Measurements from ENCODE around the gene PRRG4. TPM values are rescaled to one million over a fixed set of nuclear protein-coding genes. Genes with fewer than 3 reads are reported as not detected.

PRRG4 gene
- total and polyA plus RNA-seq, 2 donors (not counting 3 experiments of a cell fraction or from before 2014, with no cell fraction given): 0.09 TPM; not detected in 1

DNA sequence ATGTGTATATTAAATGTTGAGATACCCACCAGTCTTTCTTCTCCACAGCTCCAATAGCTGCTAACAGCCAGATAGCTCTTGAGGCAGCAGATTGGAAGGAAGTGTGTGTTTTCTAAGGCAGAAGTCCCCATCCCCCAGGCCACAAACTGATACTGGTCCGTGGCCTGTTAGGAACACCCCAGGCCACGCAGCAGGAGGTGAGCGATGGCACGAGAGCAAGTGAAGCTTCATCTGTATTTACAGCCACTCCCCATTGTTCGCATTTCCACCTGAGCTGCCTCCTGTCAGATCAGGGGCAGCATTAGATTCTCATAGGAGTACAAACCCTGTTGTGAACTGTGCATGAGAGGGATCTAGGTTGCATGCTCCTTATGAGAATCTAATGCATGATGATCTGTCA, 48.0 kb upstream of the PRRG4 start:
- no peaks in the 10 kb centered on the region for H3K79me2 ChIP-seq (ENCODE audit: control insufficient read depth, insufficient read depth, low read length)
- H2AFZ ChIP-seq (ENCODE audit: low read depth, low read length): no peak overlapping the region
- intact Hi-C loops (cut with micrococcal nuclease): no loop called here
- H3K4me1 ChIP-seq (ENCODE audit: control insufficient read depth, extremely low read depth, insufficient read depth, low read length): no peaks in the 10 kb centered on the region
- H3K4me3 ChIP-seq (replicated peaks in 1 of 3; ENCODE audit: insufficient read depth in 1 of 3, low read depth in 1 of 3, low read length in 3 of 3): no peak overlapping the region
- H3K9me1 ChIP-seq (replicated peaks; ENCODE audit: control insufficient read depth, extremely low read depth, insufficient read depth, low read length): no peaks in the 10 kb centered on the region
- H3K27ac ChIP-seq (ENCODE audit: insufficient read depth, low read depth, low read length): no peak overlapping the region
- DNase-seq (ENCODE audit: low read depth, low spot score) (no peak), FAIRE-seq (no peak)
- no peaks in the 10 kb centered on the region for H4K20me1 ChIP-seq (replicated peaks; ENCODE audit: control insufficient read depth, extremely low read depth, insufficient read depth, low read length)
- H3K36me3 ChIP-seq (ENCODE audit: control insufficient read depth in 2 of 2, extremely low read depth in 1 of 2, insufficient read depth in 2 of 2, low read length in 2 of 2): no peaks in the 10 kb centered on the region
- peaks cover 0 to 6% of the 10 kb centered on the region in 2 experiments for H3K27me3 ChIP-seq (ENCODE audit: control insufficient read depth in 2 of 2, insufficient read depth in 2 of 2, low read length in 2 of 2)
- H3K9ac ChIP-seq (replicated peaks; ENCODE audit: extremely low read depth, insufficient read depth, low read length): no peak overlapping the region
- TF ChIP-seq, protein P1, sequence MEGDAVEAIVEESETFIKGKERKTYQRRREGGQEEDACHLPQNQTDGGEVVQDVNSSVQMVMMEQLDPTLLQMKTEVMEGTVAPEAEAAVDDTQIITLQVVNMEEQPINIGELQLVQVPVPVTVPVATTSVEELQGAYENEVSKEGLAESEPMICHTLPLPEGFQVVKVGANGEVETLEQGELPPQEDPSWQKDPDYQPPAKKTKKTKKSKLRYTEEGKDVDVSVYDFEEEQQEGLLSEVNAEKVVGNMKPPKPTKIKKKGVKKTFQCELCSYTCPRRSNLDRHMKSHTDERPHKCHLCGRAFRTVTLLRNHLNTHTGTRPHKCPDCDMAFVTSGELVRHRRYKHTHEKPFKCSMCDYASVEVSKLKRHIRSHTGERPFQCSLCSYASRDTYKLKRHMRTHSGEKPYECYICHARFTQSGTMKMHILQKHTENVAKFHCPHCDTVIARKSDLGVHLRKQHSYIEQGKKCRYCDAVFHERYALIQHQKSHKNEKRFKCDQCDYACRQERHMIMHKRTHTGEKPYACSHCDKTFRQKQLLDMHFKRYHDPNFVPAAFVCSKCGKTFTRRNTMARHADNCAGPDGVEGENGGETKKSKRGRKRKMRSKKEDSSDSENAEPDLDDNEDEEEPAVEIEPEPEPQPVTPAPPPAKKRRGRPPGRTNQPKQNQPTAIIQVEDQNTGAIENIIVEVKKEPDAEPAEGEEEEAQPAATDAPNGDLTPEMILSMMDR (IDR thresholded peaks at IDR 0.05; ENCODE audit: extremely low read depth in 1 of 2, insufficient read depth in 1 of 2, low read depth in 1 of 2, low read length in 2 of 2): no peak
- no peak for TF ChIP-seq JUN (IDR thresholded peaks at IDR 0.05; ENCODE audit: borderline replicate concordance, insufficient read depth, insufficient read length, low read depth)
- BruUV-seq (replicated peaks): no TSS peak
- ChIA-PET POLR2A (no interaction called here), CTCF (no interaction called here)
- no peaks in the 10 kb centered on the region for H3K9me3 ChIP-seq (replicated peaks; ENCODE audit: control insufficient read depth, insufficient read depth, low read length)
- dilution Hi-C loops (cut with MboI; ENCODE audit: extremely low pct_ligation_motif_present, low sequenced_read_pairs): no loop called here
- H3K4me2 ChIP-seq (ENCODE audit: insufficient read depth, low read length): no peak overlapping the region

DNA sequence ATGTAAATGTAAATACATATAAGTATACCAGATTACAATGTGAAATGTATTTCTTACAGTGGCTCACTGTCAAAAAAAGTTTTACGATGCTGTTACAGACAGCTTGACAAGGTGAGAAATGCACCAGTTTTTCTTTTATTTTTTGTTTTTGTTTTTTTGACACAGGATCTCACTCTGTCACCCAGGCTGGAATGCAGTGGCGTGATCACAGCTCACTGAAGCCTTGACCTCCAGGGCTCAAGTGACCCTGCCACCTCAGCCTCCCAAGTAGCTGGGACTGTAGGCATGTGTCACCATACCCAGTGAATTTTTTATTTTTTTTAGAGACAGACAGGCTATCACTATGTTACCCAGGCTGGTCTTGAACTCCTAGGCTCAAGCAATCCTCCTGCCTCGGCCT, 44.5 kb upstream of the PRRG4 start:
- FAIRE-seq: no peak
- H3K4me1 ChIP-seq (ENCODE audit: control insufficient read depth, extremely low read depth, insufficient read depth, low read length): no peaks in the 10 kb centered on the region
- no peak overlapping the region for H3K27ac ChIP-seq (ENCODE audit: insufficient read depth, low read depth, low read length)
- no peak overlapping the region for H3K4me3 ChIP-seq (replicated peaks in 1 of 3; ENCODE audit: insufficient read depth in 1 of 3, low read depth in 1 of 3, low read length in 3 of 3)
- intact Hi-C loops (cut with micrococcal nuclease) (no loop called here), dilution Hi-C loops (cut with MboI; ENCODE audit: extremely low pct_ligation_motif_present, low sequenced_read_pairs) (no loop called here)
- no peaks in the 10 kb centered on the region for H3K79me2 ChIP-seq (ENCODE audit: control insufficient read depth, insufficient read depth, low read length)
- H3K9me1 ChIP-seq (replicated peaks; ENCODE audit: control insufficient read depth, extremely low read depth, insufficient read depth, low read length): no peaks in the 10 kb centered on the region
- ChIA-PET POLR2A (no interaction called here), CTCF (no interaction called here)
- no peak overlapping the region for H2AFZ ChIP-seq (ENCODE audit: low read depth, low read length)
- peaks cover 2 to 16% of the 10 kb centered on the region in 2 experiments for H3K27me3 ChIP-seq (ENCODE audit: control insufficient read depth in 2 of 2, insufficient read depth in 2 of 2, low read length in 2 of 2)
- no peak for DNase-seq (ENCODE audit: low read depth, low spot score)
- H3K9ac ChIP-seq (replicated peaks; ENCODE audit: extremely low read depth, insufficient read depth, low read length): no peak overlapping the region
- H3K4me2 ChIP-seq (ENCODE audit: insufficient read depth, low read length): no peak overlapping the region
- BruUV-seq (replicated peaks): no TSS peak
- H3K9me3 ChIP-seq (replicated peaks; ENCODE audit: control insufficient read depth, insufficient read depth, low read length): no peaks in the 10 kb centered on the region
- H4K20me1 ChIP-seq (replicated peaks; ENCODE audit: control insufficient read depth, extremely low read depth, insufficient read depth, low read length): no peaks in the 10 kb centered on the region
- no peaks in the 10 kb centered on the region for H3K36me3 ChIP-seq (ENCODE audit: control insufficient read depth in 2 of 2, extremely low read depth in 1 of 2, insufficient read depth in 2 of 2, low read length in 2 of 2)
- TF ChIP-seq POLR2AphosphoS5 (IDR thresholded peaks at IDR 0.05; ENCODE audit: insufficient read depth, low read depth, low read length): no peak
- no peak for TF ChIP-seq JUN (IDR thresholded peaks at IDR 0.05; ENCODE audit: borderline replicate concordance, insufficient read depth, insufficient read length, low read depth)
- TF ChIP-seq EZH2 (IDR thresholded peaks at IDR 0.05; ENCODE audit: borderline replicate concordance, low read depth, low read length, severe bottlenecking): no peak
- no peak for TF ChIP-seq FOS (IDR thresholded peaks at IDR 0.05; ENCODE audit: borderline replicate concordance, insufficient read depth, low read length)
- TF ChIP-seq MYC (IDR thresholded peaks at IDR 0.05; ENCODE audit: low read depth, low read length): no peak
- TF ChIP-seq, protein P1 (IDR thresholded peaks at IDR 0.05; ENCODE audit: extremely low read depth in 1 of 2, insufficient read depth in 1 of 2, low read depth in 1 of 2, low read length in 2 of 2): no peak
- TF ChIP-seq, protein P2, sequence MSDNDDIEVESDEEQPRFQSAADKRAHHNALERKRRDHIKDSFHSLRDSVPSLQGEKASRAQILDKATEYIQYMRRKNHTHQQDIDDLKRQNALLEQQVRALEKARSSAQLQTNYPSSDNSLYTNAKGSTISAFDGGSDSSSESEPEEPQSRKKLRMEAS (IDR thresholded peaks at IDR 0.05; ENCODE audit: insufficient read depth, insufficient read length): no peak
- TF ChIP-seq GATA2 (IDR thresholded peaks at IDR 0.05; ENCODE audit: insufficient read depth, insufficient read length, low read depth, low read length): no peak
- no peak for TF ChIP-seq POLR2A (IDR thresholded peaks at IDR 0.05; ENCODE audit: low read depth, low read length)
